ENCODE measurements around the gene IGF2R. TPM values are rescaled to one million over a fixed set of nuclear protein-coding genes. Genes with fewer than 3 reads are reported as not detected.
A peak's percentile ranks its signal among the peaks of the same experiment; 100 is the strongest.

Gene IGF2R
- total RNA-seq, 1 experiment from 2014 or later, result 75.3 TPM

DNA sequence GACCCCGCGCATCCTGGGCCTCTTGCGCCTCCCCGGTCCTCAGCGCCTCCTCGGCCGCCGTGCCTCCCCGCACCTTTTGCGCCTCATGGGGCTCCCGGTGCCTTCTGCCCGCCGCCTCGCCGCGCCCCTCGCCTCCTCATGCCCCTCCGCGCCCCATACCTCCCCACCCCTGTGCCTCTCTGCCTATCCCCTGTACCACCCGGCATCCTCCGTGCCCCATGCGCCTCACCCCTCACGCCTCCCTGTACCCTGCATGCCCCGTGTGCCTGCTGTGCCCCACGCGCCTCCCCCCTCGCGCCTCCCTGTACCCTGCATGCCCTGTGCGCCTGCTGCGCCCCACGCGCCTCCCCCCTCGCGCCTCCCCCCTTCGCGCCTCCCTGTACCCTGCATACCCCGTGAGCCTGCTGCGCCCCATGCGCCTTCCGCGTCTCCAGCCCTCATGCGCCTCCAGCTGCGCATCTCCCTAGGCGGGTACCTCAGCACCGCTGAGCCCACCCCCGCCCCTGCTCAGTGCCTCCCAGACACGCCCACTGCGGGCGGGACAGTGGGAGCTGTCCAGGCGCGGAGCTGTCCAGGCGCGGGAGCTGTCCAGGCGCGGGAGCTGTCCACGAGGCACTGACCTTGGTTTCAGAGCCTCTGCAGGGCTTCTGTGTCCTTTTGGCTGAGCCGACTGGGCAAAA lies 37.1 kb downstream of the IGF2R start:
- H3K27me3 Mint-ChIP-seq (ENCODE audit: low read depth), result no peaks in the 10 kb centered on the region
- peak overlapping the region; percentile 53 for H3K4me3 Mint-ChIP-seq
- ChIA-PET CTCF (no interaction called here), POLR2A (interaction anchor here (0.9 kb wide), 1 partner anchor 53 kb away, joined by 3 read pairs; no protein-coding TSS in a partner anchor)
- peaks cover 9% of the 10 kb centered on the region for H3K4me1 Mint-ChIP-seq
- ATAC-seq (peak; percentile 59), DNase-seq (ENCODE audit: low spot score) (peak; percentile 40)
- no peak overlapping the region for H3K27ac Mint-ChIP-seq
- TF ChIP-seq NR3C1 (CRISPR knock-in tag; conservative IDR thresholded peaks at IDR 0.05; ENCODE audit: low read depth), result no peak
- 0 out of 2 replicates have a peak, but pooled peaks have one; percentile 21 for TF ChIP-seq SMAD4 (CRISPR knock-in tag; IDR thresholded peaks at IDR 0.05)
- peaks cover 18% of the 10 kb centered on the region for H3K36me3 Mint-ChIP-seq
- peaks cover 5% of the 10 kb centered on the region; the same call in 1 of the 2 replicates for H3K9me3 Mint-ChIP-seq

DNA sequence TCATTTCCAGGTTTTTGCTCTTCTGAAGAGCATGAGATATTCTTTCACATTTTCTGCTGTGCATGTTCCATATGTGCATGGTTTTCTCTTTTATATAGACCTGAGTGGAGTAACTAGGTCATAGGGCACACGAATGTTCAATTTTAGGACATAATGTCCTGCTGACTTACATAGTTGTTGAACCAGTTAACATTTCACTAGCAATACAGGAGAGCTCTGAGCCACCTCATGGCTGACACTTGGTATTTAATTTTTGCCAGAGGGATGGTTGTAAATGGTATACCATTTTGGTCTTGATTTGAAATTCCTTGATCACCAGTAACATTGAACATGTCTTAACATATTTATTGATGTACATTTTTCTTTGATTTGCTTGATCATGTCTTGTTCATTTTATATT lies 38.3 kb downstream of the IGF2R start:
- ChIA-PET POLR2A (no interaction called here), CTCF (no interaction called here)

DNA sequence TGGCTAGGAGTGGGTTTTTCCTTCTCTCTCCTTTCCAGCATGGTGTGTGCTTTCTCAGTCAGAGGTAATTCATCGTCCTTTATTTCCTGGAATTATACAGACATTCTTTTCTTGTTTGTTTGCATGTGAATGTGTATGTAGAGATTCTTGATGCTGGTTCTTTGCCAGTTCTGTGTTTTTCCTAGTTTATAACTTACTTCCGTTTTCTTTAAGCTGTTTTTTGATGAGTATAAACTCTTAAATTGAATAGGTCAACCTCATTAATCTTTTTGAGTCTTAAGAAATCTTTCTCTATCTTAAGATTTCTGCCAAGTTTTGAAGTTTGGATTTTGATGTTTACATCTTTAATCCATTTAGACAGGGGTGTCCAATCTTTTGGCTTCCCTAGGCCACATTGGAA lies 38.7 kb downstream of the IGF2R start:
- ATAC-seq (no peak), DNase-seq (ENCODE audit: low spot score) (no peak)
- peaks cover 32% of the 10 kb centered on the region for H3K36me3 Mint-ChIP-seq
- H3K4me3 Mint-ChIP-seq, result no peak overlapping the region
- CTCF ChIA-PET, result no interaction called here
- no peaks in the 10 kb centered on the region for H3K27me3 Mint-ChIP-seq (ENCODE audit: low read depth)
- no peak overlapping the region for H3K27ac Mint-ChIP-seq
- H3K4me1 Mint-ChIP-seq, result peaks cover 9% of the 10 kb centered on the region
- H3K9me3 Mint-ChIP-seq, result peaks cover 5% of the 10 kb centered on the region; the same call in 1 of the 2 replicates
- POLR2A ChIA-PET, result no interaction called here
- TF ChIP-seq, protein P1, sequence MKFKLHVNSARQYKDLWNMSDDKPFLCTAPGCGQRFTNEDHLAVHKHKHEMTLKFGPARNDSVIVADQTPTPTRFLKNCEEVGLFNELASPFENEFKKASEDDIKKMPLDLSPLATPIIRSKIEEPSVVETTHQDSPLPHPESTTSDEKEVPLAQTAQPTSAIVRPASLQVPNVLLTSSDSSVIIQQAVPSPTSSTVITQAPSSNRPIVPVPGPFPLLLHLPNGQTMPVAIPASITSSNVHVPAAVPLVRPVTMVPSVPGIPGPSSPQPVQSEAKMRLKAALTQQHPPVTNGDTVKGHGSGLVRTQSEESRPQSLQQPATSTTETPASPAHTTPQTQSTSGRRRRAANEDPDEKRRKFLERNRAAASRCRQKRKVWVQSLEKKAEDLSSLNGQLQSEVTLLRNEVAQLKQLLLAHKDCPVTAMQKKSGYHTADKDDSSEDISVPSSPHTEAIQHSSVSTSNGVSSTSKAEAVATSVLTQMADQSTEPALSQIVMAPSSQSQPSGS (CRISPR knock-in tag; IDR thresholded peaks at IDR 0.05; ENCODE audit: borderline replicate concordance, low read depth), result no peak
- TF ChIP-seq CBFB (CRISPR knock-in tag; IDR thresholded peaks at IDR 0.05; ENCODE audit: low read depth), result no peak
- TF ChIP-seq NFATC4 (CRISPR knock-in tag; IDR thresholded peaks at IDR 0.05), result no peak
- no peak for TF ChIP-seq OVOL2 (CRISPR knock-in tag; IDR thresholded peaks at IDR 0.05; ENCODE audit: borderline replicate concordance)
- no peak for TF ChIP-seq NFYB (CRISPR knock-in tag; conservative IDR thresholded peaks at IDR 0.05; ENCODE audit: low read depth)
- no peak for TF ChIP-seq ZNF138 (CRISPR knock-in tag; conservative IDR thresholded peaks at IDR 0.05)
- TF ChIP-seq, protein P2, sequence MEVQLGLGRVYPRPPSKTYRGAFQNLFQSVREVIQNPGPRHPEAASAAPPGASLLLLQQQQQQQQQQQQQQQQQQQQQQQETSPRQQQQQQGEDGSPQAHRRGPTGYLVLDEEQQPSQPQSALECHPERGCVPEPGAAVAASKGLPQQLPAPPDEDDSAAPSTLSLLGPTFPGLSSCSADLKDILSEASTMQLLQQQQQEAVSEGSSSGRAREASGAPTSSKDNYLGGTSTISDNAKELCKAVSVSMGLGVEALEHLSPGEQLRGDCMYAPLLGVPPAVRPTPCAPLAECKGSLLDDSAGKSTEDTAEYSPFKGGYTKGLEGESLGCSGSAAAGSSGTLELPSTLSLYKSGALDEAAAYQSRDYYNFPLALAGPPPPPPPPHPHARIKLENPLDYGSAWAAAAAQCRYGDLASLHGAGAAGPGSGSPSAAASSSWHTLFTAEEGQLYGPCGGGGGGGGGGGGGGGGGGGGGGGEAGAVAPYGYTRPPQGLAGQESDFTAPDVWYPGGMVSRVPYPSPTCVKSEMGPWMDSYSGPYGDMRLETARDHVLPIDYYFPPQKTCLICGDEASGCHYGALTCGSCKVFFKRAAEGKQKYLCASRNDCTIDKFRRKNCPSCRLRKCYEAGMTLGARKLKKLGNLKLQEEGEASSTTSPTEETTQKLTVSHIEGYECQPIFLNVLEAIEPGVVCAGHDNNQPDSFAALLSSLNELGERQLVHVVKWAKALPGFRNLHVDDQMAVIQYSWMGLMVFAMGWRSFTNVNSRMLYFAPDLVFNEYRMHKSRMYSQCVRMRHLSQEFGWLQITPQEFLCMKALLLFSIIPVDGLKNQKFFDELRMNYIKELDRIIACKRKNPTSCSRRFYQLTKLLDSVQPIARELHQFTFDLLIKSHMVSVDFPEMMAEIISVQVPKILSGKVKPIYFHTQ (CRISPR knock-in tag; IDR thresholded peaks at IDR 0.05), result no peak
- no peak for TF ChIP-seq JAZF1 (CRISPR knock-in tag; IDR thresholded peaks at IDR 0.05)
- no peak for TF ChIP-seq PRRX2 (CRISPR knock-in tag; IDR thresholded peaks at IDR 0.05)
- TF ChIP-seq, protein P3, sequence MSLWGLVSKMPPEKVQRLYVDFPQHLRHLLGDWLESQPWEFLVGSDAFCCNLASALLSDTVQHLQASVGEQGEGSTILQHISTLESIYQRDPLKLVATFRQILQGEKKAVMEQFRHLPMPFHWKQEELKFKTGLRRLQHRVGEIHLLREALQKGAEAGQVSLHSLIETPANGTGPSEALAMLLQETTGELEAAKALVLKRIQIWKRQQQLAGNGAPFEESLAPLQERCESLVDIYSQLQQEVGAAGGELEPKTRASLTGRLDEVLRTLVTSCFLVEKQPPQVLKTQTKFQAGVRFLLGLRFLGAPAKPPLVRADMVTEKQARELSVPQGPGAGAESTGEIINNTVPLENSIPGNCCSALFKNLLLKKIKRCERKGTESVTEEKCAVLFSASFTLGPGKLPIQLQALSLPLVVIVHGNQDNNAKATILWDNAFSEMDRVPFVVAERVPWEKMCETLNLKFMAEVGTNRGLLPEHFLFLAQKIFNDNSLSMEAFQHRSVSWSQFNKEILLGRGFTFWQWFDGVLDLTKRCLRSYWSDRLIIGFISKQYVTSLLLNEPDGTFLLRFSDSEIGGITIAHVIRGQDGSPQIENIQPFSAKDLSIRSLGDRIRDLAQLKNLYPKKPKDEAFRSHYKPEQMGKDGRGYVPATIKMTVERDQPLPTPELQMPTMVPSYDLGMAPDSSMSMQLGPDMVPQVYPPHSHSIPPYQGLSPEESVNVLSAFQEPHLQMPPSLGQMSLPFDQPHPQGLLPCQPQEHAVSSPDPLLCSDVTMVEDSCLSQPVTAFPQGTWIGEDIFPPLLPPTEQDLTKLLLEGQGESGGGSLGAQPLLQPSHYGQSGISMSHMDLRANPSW (CRISPR knock-in tag; conservative IDR thresholded peaks at IDR 0.05; ENCODE audit: low read depth), result no peak
- TF ChIP-seq, protein P4, sequence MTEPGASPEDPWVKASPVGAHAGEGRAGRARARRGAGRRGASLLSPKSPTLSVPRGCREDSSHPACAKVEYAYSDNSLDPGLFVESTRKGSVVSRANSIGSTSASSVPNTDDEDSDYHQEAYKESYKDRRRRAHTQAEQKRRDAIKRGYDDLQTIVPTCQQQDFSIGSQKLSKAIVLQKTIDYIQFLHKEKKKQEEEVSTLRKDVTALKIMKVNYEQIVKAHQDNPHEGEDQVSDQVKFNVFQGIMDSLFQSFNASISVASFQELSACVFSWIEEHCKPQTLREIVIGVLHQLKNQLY (CRISPR knock-in tag; IDR thresholded peaks at IDR 0.05), result no peak
- no peak for TF ChIP-seq ZNF396 (CRISPR knock-in tag; IDR thresholded peaks at IDR 0.05; ENCODE audit: borderline replicate concordance)

More for the DNA sequence above, 38.3 kb downstream of the IGF2R start:
- Mint-ChIP-seq H3K4me3 (no peak overlapping the region), H3K36me3 (peaks cover 30% of the 10 kb centered on the region), H3K27me3 (ENCODE audit: low read depth) (no peaks in the 10 kb centered on the region), H3K9me3 (peaks cover 5% of the 10 kb centered on the region; the same call in 1 of the 2 replicates), H3K27ac (no peak overlapping the region), H3K4me1 (peaks cover 9% of the 10 kb centered on the region)
- no peak for TF ChIP-seq FOXK1 (CRISPR knock-in tag; IDR thresholded peaks at IDR 0.05)
- TF ChIP-seq, protein P5, sequence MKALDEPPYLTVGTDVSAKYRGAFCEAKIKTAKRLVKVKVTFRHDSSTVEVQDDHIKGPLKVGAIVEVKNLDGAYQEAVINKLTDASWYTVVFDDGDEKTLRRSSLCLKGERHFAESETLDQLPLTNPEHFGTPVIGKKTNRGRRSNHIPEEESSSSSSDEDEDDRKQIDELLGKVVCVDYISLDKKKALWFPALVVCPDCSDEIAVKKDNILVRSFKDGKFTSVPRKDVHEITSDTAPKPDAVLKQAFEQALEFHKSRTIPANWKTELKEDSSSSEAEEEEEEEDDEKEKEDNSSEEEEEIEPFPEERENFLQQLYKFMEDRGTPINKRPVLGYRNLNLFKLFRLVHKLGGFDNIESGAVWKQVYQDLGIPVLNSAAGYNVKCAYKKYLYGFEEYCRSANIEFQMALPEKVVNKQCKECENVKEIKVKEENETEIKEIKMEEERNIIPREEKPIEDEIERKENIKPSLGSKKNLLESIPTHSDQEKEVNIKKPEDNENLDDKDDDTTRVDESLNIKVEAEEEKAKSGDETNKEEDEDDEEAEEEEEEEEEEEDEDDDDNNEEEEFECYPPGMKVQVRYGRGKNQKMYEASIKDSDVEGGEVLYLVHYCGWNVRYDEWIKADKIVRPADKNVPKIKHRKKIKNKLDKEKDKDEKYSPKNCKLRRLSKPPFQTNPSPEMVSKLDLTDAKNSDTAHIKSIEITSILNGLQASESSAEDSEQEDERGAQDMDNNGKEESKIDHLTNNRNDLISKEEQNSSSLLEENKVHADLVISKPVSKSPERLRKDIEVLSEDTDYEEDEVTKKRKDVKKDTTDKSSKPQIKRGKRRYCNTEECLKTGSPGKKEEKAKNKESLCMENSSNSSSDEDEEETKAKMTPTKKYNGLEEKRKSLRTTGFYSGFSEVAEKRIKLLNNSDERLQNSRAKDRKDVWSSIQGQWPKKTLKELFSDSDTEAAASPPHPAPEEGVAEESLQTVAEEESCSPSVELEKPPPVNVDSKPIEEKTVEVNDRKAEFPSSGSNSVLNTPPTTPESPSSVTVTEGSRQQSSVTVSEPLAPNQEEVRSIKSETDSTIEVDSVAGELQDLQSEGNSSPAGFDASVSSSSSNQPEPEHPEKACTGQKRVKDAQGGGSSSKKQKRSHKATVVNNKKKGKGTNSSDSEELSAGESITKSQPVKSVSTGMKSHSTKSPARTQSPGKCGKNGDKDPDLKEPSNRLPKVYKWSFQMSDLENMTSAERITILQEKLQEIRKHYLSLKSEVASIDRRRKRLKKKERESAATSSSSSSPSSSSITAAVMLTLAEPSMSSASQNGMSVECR (CRISPR knock-in tag; IDR thresholded peaks at IDR 0.05; ENCODE audit: borderline replicate concordance), result no peak
- ATAC-seq (no peak), DNase-seq (ENCODE audit: low spot score) (no peak)
